DND-41 (cell line): ENCODE data around the gene TMTC2.

Source experiments
- ATAC-seq: fragments of 200-7000 bp; cut with Tn5 transposase; 3 replicates; pipeline ENCODE4 v1.9.1; 2021; ENCODE audit warnings: low read depth; ENCODE audit not compliant: insufficient read depth
- DNase-seq: peaks from one replicate; pipeline ENCODE4 v3.0.0-alpha.2; 2020
- H2AFZ ChIP-seq: 2 replicates; pipeline ENCODE4 v1.6.0; 2012; ENCODE audit warnings: low read depth, low read length
- H3K27ac ChIP-seq: 2 replicates; pipeline ENCODE4 v1.5.1; 2012; ENCODE audit warnings: low read length, inconsistent platforms
- H3K27me3 ChIP-seq: fragments of 200-600 bp; sonication (generic); 2 replicates; pipeline ENCODE4 v1.6.0; 2012; ENCODE audit warnings: low read length, mild to moderate bottlenecking, inconsistent platforms; ENCODE audit not compliant: insufficient read depth, poor library complexity
- H3K36me3 ChIP-seq: 2 replicates; pipeline ENCODE4 v1.5.1; 2012; ENCODE audit warnings: low read length, inconsistent platforms; ENCODE audit not compliant: insufficient read depth
- H3K4me1 ChIP-seq: 2 replicates; pipeline ENCODE4 v1.5.1; 2012; ENCODE audit warnings: mild to moderate bottlenecking, low read length; ENCODE audit not compliant: insufficient read depth
- H3K4me2 ChIP-seq: 2 replicates; pipeline ENCODE4 v1.6.0; 2012; ENCODE audit warnings: mild to moderate bottlenecking, moderate library complexity, low read length, inconsistent platforms; ENCODE audit not compliant: insufficient read depth
- H3K4me3 ChIP-seq, 2 experiments: fragments of 200-600 bp in 1 of 2; shearing (Covaris generic) in 1 of 2; 2 replicates each; pipeline ENCODE4 v1.5.1; 2012 to 2016; ENCODE audit warnings: inconsistent platforms in 2 of 2, low read length in 2 of 2, mild to moderate bottlenecking in 2 of 2, low read depth in 1 of 2, moderate library complexity in 1 of 2
- H3K79me2 ChIP-seq: 2 replicates; pipeline ENCODE4 v1.6.0; 2012; ENCODE audit warnings: low read length, inconsistent platforms; ENCODE audit not compliant: insufficient read depth
- H3K9ac ChIP-seq: 2 replicates; pipeline ENCODE4 v1.6.0; 2012; ENCODE audit warnings: low read depth, mild to moderate bottlenecking, inconsistent platforms, low read length, moderate library complexity
- H3K9me3 ChIP-seq: 2 replicates; pipeline ENCODE4 v1.5.1; 2012; ENCODE audit warnings: low read length, moderate library complexity, mild to moderate bottlenecking, inconsistent platforms; ENCODE audit not compliant: insufficient read depth, severe bottlenecking
- H4K20me1 ChIP-seq: 2 replicates; pipeline ENCODE4 v1.6.0; 2012; ENCODE audit warnings: low read length; ENCODE audit not compliant: insufficient read depth
- EZH2 ChIP-seq: IDR thresholded peaks from 3 replicates; pipeline ENCODE4 v1.6.1; 2012; ENCODE audit warnings: borderline replicate concordance, low read depth, mild to moderate bottlenecking, moderate library complexity, low read length, inconsistent platforms; ENCODE audit not compliant: severe bottlenecking
- TF ChIP-seq, protein P1 (sequence below): IDR thresholded peaks from 2 replicates; pipeline ENCODE4 v1.5.1; 2012; ENCODE audit warnings: borderline replicate concordance, low read length, moderate library complexity, mild to moderate bottlenecking; ENCODE audit not compliant: poor library complexity, severe bottlenecking; ENCODE audit errors: extremely low read depth

Gene TMTC2

GRCh38 chr12:82659343-82660207, 27.1 kb upstream of the TMTC2 start:
- no peak overlapping the region for H3K27ac ChIP-seq
- no peak for TF ChIP-seq EZH2
- TF ChIP-seq, protein P1, sequence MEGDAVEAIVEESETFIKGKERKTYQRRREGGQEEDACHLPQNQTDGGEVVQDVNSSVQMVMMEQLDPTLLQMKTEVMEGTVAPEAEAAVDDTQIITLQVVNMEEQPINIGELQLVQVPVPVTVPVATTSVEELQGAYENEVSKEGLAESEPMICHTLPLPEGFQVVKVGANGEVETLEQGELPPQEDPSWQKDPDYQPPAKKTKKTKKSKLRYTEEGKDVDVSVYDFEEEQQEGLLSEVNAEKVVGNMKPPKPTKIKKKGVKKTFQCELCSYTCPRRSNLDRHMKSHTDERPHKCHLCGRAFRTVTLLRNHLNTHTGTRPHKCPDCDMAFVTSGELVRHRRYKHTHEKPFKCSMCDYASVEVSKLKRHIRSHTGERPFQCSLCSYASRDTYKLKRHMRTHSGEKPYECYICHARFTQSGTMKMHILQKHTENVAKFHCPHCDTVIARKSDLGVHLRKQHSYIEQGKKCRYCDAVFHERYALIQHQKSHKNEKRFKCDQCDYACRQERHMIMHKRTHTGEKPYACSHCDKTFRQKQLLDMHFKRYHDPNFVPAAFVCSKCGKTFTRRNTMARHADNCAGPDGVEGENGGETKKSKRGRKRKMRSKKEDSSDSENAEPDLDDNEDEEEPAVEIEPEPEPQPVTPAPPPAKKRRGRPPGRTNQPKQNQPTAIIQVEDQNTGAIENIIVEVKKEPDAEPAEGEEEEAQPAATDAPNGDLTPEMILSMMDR, result no peak
- no peak overlapping the region for H3K4me3 ChIP-seq

DNA sequence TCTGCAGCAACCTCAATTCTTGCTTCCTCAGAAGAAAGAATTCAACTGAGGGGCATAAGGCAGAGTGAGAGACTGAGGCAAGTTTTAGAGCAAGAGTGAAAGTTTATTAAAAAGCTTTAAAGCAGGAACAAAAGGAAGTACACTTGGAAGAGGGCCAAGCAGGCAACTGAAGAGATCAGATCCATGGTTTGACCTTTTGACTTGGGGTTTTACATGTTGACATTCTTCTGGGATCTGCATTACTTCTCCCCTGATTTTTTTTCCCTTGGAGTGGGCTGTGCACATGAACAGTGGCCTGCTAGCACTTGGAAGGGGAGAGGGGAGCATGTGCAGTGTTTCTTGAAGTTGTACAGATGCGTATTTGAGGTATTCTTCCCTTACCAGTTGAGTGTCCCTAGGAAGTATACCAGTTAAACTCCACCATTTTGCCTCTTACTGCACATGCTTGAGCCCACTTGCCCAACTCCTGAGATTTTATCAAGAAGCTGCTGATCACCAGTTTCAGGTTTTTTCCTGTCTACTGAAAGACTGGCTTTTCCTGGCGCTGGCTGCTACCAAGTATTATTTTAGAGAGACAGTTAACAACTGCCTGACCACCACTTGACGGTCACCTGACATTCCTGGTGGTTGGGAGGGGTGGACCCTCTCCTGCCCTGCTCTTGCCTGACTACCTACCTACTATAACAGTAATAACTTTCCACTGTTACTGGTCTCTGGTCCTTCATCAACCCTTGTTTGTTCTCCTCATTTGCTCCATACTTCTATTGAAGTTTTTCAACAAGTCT, 26.0 kb upstream of the TMTC2 start:
- Histone ChIP-seq H3K4me1 (no peaks in the 10 kb centered on the region), H3K79me2 (no peaks in the 10 kb centered on the region), H3K36me3 (no peaks in the 10 kb centered on the region), H4K20me1 (no peaks in the 10 kb centered on the region), H3K4me3 (no peak overlapping the region), H3K27ac (no peak overlapping the region), H3K4me2 (no peak overlapping the region), H3K9ac (no peak overlapping the region), H3K9me3 (no peaks in the 10 kb centered on the region), H2AFZ (no peak overlapping the region), H3K27me3 (no peaks in the 10 kb centered on the region)
- ATAC-seq (no peak), DNase-seq (no peak)
- TF ChIP-seq, protein P1, result no peak

More at GRCh38 chr12:82659343-82660207, 27.1 kb upstream of the TMTC2 start:
- no peak overlapping the region for H2AFZ ChIP-seq
- no peaks in the 10 kb centered on the region for H3K36me3 ChIP-seq
- ATAC-seq (no peak), DNase-seq (no peak)
- H3K4me2 ChIP-seq, result no peak overlapping the region
- H4K20me1 ChIP-seq, result no peaks in the 10 kb centered on the region
- no peaks in the 10 kb centered on the region for H3K79me2 ChIP-seq
- no peaks in the 10 kb centered on the region for H3K9me3 ChIP-seq
- no peaks in the 10 kb centered on the region for H3K4me1 ChIP-seq
- no peak overlapping the region for H3K9ac ChIP-seq
- no peaks in the 10 kb centered on the region for H3K27me3 ChIP-seq

- no peaks in the 10 kb centered on the region for H3K27me3 ChIP-seq
- TF ChIP-seq, protein P1, result no peak
- no peak for TF ChIP-seq EZH2
- H3K36me3 ChIP-seq, result no peaks in the 10 kb centered on the region
- no peaks in the 10 kb centered on the region for H3K4me1 ChIP-seq
- no peaks in the 10 kb centered on the region for H3K9me3 ChIP-seq
- ATAC-seq, result no peak
- no peak overlapping the region for H3K9ac ChIP-seq
- no peaks in the 10 kb centered on the region for H3K79me2 ChIP-seq
- H3K4me2 ChIP-seq, result no peak overlapping the region
- H2AFZ ChIP-seq, result no peak overlapping the region
- no peaks in the 10 kb centered on the region for H4K20me1 ChIP-seq
- no peak for DNase-seq
- no peak overlapping the region for H3K4me3 ChIP-seq
- H3K27ac ChIP-seq, result no peak overlapping the region
Observed at GRCh38 chr12:82663893-82664292, 22.8 kb upstream of the TMTC2 start.
